ENCODE results near the gene PPIL1. TPM values are rescaled to one million over a fixed set of nuclear protein-coding genes. Genes with fewer than 3 reads are reported as not detected.

The PPIL1 gene
- total and polyA plus RNA-seq, 7 donors, result 13.2 to 28.0 (median 17.4) TPM

DNA sequence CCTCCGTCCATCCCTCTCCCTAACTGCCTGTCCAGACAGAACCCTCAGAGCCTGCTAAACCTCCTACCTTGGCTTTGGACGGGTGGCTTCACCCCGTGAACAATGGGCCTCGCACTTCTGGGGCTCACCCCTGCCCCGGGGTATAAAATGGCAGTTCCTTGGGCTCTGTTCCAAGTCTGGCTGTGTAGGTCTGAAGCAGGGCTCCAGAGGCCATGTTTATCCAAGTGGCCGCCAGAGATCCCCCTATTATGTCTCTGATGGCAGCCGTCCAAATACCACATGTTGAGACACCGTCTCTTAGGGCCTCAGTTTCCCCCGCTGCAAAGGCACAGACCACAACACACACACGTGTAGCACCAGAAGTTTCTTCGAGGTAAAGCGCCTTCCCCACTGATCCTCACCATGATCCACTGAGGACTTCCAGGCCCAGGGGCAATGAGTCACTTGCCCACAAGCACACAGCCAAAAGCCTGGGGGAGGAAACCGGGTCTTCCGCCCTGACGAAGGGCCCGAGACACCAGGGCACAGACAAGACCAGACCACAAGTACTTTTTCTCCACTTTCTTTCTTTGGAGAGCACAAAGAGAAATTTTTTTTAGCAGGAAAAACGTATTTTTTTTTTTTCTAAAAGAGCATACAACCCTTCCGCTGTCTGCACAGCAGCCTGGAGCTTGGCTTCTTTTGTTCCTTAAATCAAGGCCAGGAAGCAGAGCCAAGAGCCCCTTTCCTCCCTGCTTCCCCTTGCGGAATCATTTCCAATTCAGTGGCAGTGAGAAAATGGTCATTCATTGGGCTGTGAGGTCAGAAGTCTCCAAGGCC, 47.1 kb downstream of the PPIL1 start:
- WGBS, 2 donors, result 51 to 76% methylated on average over 19 of the region's 19 CpGs
- H3K4me3 ChIP-seq, result no peak overlapping the region
- intact Hi-C loops (cut with DNase I), result no loop called here
- no peaks in the 10 kb centered on the region for H3K36me3 ChIP-seq
- H3K4me1 ChIP-seq, result peaks cover 0 to 21% (median 12%) of the 10 kb centered on the region in 4 donors
- TF ChIP-seq, protein P1, sequence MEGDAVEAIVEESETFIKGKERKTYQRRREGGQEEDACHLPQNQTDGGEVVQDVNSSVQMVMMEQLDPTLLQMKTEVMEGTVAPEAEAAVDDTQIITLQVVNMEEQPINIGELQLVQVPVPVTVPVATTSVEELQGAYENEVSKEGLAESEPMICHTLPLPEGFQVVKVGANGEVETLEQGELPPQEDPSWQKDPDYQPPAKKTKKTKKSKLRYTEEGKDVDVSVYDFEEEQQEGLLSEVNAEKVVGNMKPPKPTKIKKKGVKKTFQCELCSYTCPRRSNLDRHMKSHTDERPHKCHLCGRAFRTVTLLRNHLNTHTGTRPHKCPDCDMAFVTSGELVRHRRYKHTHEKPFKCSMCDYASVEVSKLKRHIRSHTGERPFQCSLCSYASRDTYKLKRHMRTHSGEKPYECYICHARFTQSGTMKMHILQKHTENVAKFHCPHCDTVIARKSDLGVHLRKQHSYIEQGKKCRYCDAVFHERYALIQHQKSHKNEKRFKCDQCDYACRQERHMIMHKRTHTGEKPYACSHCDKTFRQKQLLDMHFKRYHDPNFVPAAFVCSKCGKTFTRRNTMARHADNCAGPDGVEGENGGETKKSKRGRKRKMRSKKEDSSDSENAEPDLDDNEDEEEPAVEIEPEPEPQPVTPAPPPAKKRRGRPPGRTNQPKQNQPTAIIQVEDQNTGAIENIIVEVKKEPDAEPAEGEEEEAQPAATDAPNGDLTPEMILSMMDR (IDR thresholded peaks at IDR 0.05), result no peak
- no peak for TF ChIP-seq POLR2AphosphoS5 (IDR thresholded peaks at IDR 0.05)
- TF ChIP-seq EP300 (IDR thresholded peaks at IDR 0.05), result no peak
- TF ChIP-seq POLR2A (IDR thresholded peaks at IDR 0.05), result no peak
- H3K27ac ChIP-seq, result peak overlapping the region; percentile 11 to 44 (median 38)
- H3K9me3 ChIP-seq, result no peaks in the 10 kb centered on the region
- peak; percentile 71 for DNase-seq
- H3K27me3 ChIP-seq, result no peaks in the 10 kb centered on the region

DNA sequence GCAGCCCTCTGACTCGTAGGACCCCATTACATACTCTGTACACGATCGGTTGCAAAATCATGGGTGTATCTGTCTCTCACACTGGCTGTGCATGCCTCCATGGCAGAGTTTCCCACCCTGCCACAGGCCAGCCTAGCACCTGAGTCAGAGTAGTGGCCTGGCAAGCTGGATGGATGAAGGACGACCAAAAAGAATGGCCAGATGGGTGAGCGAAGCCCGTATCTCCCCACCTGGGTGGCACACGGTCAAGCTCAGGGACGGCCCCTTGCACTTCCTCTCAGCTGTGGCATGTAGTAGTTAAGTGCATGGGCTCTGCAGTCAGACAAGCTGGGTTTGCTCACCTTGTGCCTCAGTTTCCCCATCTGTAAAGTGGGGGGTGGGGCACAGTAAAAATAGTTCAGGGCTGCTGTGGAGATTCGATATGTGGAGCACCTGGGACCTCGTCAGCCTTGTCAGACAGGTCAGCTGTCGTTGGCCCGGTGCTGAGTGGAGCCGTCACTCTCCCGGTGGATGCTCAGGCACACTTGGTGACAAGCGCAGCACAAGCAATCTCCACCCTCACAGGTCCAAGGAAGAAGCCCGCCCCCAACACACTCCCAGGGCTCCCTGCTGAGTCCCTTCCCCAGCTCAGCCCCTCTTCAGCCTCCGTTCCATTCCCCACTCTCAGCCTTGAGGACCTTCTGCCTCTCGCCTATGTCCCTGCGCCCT, 47.9 kb downstream of the PPIL1 start:
- H3K4me3 ChIP-seq, result no peak overlapping the region
- H3K27ac ChIP-seq, result no peak overlapping the region
- TF ChIP-seq POLR2AphosphoS5 (IDR thresholded peaks at IDR 0.05) (no peak), POLR2A (IDR thresholded peaks at IDR 0.05) (no peak), EP300 (IDR thresholded peaks at IDR 0.05) (no peak)
- TF ChIP-seq, protein P1 (IDR thresholded peaks at IDR 0.05), result no peak
- no peak for DNase-seq
- no peaks in the 10 kb centered on the region for H3K36me3 ChIP-seq
- 84 to 90% methylated on average over 19 of the region's 19 CpGs for WGBS, 2 donors
- no peaks in the 10 kb centered on the region for H3K9me3 ChIP-seq
- H3K27me3 ChIP-seq, result no peaks in the 10 kb centered on the region
- peaks cover 0 to 21% (median 12%) of the 10 kb centered on the region in 4 donors for H3K4me1 ChIP-seq
- intact Hi-C loops (cut with DNase I), result no loop called here

DNA sequence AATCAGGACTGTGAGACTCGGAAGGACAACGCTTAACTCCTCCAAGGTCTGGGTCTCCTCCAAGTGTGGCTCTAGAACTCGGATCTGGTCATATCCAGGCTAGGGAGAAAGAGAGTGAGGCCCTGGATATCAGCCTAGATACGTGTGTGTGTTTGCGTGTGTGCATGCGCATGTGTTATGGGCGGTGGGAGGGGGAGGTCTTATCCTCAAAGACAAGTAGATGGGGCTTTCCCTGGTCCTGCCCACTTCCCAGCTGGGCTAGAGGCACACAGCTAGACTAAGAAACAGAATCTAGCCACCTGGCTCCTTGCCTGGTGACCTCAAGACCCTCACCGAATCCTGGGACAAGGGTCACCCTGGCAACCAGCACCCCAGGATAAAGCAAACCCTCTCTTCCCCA, 48.6 kb downstream of the PPIL1 start:
- Histone ChIP-seq H3K27ac (no peak overlapping the region), H3K36me3 (no peaks in the 10 kb centered on the region), H3K4me1 (peaks cover 0 to 21% (median 12%) of the 10 kb centered on the region in 4 donors), H3K9me3 (no peaks in the 10 kb centered on the region), H3K27me3 (no peaks in the 10 kb centered on the region), H3K4me3 (no peak overlapping the region)
- TF ChIP-seq EP300 (IDR thresholded peaks at IDR 0.05) (no peak), POLR2AphosphoS5 (IDR thresholded peaks at IDR 0.05) (no peak), POLR2A (IDR thresholded peaks at IDR 0.05) (no peak)
- TF ChIP-seq, protein P1 (IDR thresholded peaks at IDR 0.05), result no peak
- no peak for DNase-seq
- intact Hi-C loops (cut with DNase I), result no loop called here
- 82 to 86% methylated on average over 8 of the region's 8 CpGs for WGBS, 2 donors

DNA sequence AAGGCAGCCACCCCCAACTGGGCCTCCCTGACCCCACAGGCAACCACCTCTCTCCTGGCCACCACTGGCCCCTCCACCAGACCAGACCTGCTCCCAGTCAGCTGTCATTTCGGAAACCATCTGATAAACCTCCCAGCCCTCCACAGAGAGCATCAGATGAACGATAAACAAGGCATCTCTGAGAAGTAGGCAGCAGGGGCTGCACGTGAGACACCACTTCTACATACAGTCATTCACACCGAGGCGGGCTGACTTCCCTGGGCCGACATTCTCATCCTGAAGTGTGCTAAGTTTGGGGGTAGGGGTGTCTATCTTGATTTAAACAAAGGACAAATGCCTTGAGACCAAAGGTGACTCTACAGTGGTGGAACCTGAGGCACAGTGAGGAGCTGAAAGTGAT, 49.2 kb downstream of the PPIL1 start:
- no peak overlapping the region for H3K4me3 ChIP-seq
- peaks cover 0 to 17% (median 8%) of the 10 kb centered on the region in 4 donors for H3K4me1 ChIP-seq
- H3K36me3 ChIP-seq, result no peaks in the 10 kb centered on the region
- no peaks in the 10 kb centered on the region for H3K27me3 ChIP-seq
- H3K27ac ChIP-seq, result no peak overlapping the region
- TF ChIP-seq POLR2A (IDR thresholded peaks at IDR 0.05) (no peak), EP300 (IDR thresholded peaks at IDR 0.05) (no peak), POLR2AphosphoS5 (IDR thresholded peaks at IDR 0.05) (no peak)
- TF ChIP-seq, protein P1 (IDR thresholded peaks at IDR 0.05), result no peak
- no peaks in the 10 kb centered on the region for H3K9me3 ChIP-seq
- DNase-seq, result no peak
- WGBS, 2 donors, result 89 to 91% methylated on average over 6 of the region's 6 CpGs
- intact Hi-C loops (cut with DNase I), result no loop called here

Data from sigmoid colon (tissue), 7 donors.